CD4-positive, alpha-beta T cell treated with Interleukin-15 for 4 hours (primary cell): ENCODE results near the gene VCP.
"Not testable (repeated sequence)": the region's sequence is repeated elsewhere in the genome, so short reads cannot be mapped to it uniquely, and the experiment has no call there.

ENCODE experiments used
- DNase-seq: peaks from one replicate; pipeline ENCODE4 v3.0.0-alpha.2; 2020; ENCODE audit warnings: low spot score

Gene VCP

DNA sequence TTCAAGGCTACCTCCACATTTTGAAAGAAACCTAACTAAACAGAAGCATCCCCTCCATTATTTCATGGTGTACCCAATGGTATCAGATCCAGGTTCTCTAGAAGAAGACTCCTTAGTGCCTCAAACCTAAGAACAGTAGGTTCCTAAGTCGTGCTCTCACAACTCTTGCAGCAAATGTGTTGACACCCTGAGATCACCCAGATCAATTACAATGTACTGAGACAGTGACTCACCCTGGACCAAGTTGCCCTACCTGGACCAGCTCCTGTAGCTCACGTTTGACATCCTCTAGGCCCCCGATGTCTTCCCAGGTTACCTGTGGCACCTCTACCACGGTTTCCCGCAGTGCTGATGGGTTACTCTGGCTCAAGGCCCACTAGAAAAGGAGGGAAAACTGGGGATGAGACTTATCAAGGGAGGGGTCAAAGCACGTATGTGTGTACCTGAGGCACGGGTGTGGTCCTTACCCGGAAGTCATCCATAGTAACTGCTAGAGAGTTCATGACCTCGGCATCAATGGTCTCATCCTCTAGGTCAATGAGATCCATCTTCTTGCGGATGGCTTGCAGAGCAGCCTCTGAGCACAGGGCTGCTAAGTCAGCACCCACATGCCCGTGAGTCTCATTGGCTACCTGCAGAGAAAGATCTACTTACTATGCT, 11.7 kb downstream of the VCP start:
- no peak for DNase-seq

GRCh38 chr9:35059438-35059837, 13.0 kb downstream of the VCP start:
- DNase-seq = no peak

- no peak for DNase-seq
Observed at GRCh38 chr9:35057271-35057620, 15.2 kb downstream of the VCP start.

GRCh38 chr9:35056571-35057270, 15.7 kb downstream of the VCP start:
- DNase-seq = no peak

GRCh38 chr9:35054871-35055644, 17.4 kb downstream of the VCP start:
- DNase-seq = no peak

DNA sequence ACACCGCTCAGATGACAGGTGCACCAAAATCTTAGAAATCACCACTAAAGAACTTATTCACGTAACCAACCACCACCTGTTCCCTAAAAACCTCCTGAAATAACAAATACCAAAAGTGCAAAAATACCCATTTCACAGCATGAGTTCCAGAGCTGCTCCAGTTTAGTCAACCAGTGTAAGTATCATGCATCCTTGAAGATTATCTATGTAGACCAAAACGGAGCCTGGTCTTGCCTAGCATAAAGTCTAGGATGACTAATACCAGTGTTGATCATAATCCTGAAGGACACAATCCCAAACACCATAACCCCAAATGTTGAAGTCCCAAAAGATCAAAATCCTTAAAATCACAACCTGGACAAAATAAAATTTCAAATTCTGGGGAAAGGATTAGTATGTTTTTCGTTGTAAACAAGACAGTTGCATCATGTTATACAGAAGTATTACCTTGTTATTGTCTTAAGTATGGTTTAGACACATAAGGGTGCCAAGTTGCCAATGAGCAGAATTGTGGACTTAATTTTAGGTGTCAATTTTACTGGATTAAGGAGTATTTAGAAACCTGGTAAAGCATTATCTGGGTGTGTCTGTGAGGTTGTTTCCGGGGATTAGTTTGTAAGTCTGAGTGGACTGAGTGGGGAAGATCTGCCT, 18.1 kb downstream of the VCP start:
- DNase-seq = no peak

GRCh38 chr9:35051069-35051967, 21.1 kb downstream of the VCP start:
- DNase-seq = peak; percentile 48

DNA sequence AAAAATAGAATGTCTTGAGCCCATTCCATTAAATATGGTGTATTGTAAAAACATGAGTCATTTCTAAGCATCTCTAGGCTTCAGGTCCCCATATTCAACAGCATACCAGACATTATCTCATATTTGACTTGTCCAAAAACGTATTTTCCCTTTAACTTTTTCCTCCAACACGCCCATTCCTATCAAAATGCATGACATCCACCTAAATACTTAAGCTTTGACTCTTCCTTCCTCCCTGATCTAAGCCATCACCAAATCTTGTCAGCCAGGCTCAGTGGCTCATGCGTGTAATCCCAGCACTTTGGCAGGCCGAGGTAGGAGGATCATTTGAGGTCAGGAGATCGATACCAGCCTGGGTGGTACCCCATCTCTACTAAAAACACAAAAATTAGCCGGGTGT, 23.9 kb downstream of the VCP start:
- DNase-seq = no peak

DNA sequence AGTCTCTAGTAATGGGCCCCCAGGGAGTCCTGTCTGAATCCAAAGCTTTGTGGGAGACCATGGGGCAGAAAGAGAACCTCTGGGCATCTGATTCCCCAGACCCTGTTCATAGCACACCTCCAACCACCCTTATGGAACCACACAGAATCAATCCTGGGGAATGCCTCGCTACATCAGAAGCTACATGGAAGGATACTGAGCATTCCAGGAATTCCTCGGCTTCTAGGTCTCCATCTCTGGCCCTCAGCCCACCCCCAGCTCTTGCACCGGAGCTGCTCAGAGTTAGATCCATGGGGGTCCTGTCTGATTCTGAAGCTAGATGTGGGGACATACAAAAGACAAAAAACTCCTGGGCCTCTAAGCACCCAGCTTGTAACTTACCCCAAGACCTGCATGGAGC, 28.4 kb downstream of the VCP start:
- no peak for DNase-seq

- DNase-seq = no peak
Observed at GRCh38 chr9:35042891-35043545, 29.4 kb downstream of the VCP start.

DNA sequence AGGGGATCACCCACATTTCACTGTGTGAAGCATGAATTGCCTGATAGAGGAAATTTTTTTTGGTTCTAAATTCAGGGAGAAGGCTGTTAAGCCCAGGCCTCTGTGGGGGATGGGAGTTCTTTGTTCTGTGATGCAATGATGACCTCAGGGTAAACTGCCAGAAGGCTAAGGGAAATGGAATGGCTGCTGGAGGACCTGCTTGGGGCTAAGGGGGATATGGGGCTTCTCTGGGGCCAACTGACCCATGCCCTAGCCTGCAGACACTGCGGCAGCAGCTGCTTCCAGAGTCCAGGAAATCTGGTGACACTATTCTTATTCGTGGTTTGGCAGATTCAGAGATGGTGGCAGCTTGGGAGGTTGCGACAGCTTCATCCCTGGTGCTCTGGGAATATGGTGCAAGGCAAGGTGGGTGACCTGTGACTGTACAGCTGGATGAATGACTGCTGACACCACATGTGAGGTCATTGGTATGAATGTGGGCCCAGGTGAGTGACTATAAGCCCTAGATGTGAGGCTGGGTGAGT, 30.3 kb downstream of the VCP start:
- no peak for DNase-seq

GRCh38 chr9:35035851-35036701, 36.3 kb downstream of the VCP start:
- peak; percentile 25 for DNase-seq

- DNase-seq = no peak
Observed at GRCh38 chr9:35033101-35033500, 39.3 kb downstream of the VCP start.

DNA sequence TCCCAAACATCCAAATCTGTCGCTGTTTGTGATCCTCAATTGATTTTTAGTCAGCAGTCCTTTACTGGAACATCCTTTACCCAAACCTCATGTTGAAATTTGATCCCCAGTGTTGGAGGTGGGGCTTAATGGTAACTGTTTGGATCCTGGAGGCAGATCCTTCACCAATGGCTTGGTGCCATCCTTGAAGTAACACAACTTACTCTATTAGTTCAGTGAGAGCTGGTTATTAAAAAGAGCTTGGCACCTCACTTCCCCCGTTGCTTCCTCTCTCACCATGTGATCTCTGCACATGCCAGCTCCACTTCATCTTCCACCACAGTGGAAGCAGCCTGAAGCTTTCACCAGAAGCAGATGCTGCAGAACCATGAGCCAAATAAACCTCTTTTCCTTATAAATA, 42.6 kb downstream of the VCP start:
- DNase-seq = no peak

DNA sequence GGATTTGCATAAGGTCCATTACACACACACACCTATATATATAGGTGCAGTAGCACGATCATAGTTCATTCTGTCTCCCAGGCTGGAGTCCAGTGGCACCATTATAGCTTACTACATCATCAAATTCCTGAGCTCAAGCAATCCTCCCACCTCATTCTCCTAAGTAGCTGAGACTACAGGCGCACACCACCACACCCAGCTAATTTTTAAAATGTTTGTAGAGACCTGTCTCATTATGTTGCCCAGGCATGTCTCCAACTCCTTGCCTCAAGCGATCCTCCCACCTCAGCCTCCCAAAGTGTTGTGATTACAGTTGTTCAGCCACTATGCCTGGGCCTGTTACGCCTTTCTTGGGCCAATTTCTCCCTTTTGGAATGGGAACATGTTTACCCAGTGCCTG, 43.2 kb downstream of the VCP start:
- DNase-seq = no peak

DNA sequence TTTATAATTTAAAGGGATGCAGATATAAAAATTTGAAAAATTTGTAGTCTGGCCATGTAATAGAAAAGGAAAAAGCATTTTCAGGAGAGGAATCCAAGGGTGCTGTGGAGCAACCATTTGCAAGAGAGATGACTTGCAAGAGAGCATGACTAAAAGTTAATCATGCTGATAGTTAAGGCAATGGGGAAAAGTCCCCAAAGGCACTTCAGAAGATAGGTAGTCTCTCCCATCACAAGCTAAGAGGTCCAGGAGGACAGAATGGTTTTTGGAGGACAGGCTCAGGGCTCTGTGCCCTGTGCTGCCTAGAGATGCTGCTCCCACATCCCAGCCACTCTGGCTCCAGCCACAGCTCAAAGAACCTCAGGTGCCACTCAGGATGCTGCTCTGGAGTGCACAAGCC, 44.1 kb downstream of the VCP start:
- no peak for DNase-seq

GRCh38 chr9:35027860-35028259, 44.6 kb downstream of the VCP start:
- DNase-seq = no peak

DNA sequence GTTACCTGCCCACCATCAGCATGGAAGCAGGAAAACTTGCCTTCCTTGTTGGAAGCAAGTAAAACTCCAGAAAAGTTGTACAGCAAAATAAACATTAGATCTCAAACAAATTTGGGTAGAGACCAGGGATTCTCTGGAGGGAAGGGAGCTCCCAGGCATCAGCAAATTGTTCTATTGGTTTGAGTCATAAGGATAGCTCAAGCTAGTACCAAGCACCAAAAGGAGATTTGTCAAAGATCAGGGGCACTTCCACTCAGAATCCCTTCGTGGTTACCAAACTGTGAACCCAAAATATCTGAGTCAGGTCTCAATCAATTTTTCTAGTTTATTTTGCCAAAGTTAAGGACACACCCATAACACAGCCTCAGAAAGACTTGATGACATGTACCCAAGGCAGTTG, 45.1 kb downstream of the VCP start:
- no peak for DNase-seq

- no peak for DNase-seq
Observed at GRCh38 chr9:35026671-35027070, 45.8 kb downstream of the VCP start.

- not testable (repeated sequence) for DNase-seq
Observed at GRCh38 chr9:35023443-35023842, 49.0 kb downstream of the VCP start.
